ENCODE data around the gene DDX25. TPM values are rescaled to one million over a fixed set of nuclear protein-coding genes. Genes with fewer than 3 reads are reported as not detected.

Gene DDX25
- polyA plus RNA-seq, 3 donors from 2014 or later, result not detected

DNA sequence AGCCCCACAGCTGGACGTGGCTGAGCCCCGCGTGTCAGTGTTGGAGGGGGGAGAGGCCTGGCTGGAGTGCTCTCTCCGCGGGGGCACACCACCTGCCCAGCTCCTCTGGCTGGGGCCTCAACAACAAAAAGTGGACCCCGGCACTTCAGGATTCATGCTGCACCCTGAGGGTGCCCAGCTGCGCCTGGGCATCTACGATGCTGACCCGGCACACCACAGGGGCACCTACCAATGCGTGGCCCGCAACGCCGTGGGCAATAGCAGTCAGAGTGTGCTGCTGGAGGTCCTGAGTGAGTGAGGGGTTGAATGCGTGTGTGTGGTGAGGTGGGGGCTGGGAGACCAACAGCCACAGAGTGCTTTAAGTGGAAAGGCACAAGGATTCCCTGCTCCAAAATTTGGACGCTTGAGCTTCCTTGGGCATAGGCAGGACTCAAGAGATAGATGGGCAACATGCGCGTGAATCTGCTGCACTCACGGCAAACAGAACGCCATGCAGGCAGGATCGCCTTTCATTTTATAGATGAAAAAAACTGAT lies 49.2 kb downstream of the DDX25 start:
- no peak for DNase-seq
- Mint-ChIP-seq H3K4me3 (no peak overlapping the region), H3K27ac (no peak overlapping the region)

GRCh38 chr11:125954123-125954944 lies 50.0 kb downstream of the DDX25 start:
- no peak overlapping the region for H3K4me3 Mint-ChIP-seq
- DNase-seq, result no peak
- H3K9me3 Mint-ChIP-seq, result no peaks in the 10 kb centered on the region
- no peak overlapping the region for H3K27ac Mint-ChIP-seq
- no peaks in the 10 kb centered on the region for H3K4me1 Mint-ChIP-seq
- no peaks in the 10 kb centered on the region for H3K36me3 Mint-ChIP-seq
- peaks cover 1 to 9% (median 3%) of the 10 kb centered on the region in 3 donors for H3K27me3 Mint-ChIP-seq (ENCODE audit: low read depth in 3 of 3)

More for the DNA sequence above, 49.2 kb downstream of the DDX25 start:
- H3K9me3 Mint-ChIP-seq, result no peaks in the 10 kb centered on the region
- no peaks in the 10 kb centered on the region for H3K4me1 Mint-ChIP-seq
- H3K27me3 Mint-ChIP-seq (ENCODE audit: low read depth in 3 of 3), result peaks cover 1 to 9% (median 3%) of the 10 kb centered on the region in 3 donors
- H3K36me3 Mint-ChIP-seq, result no peaks in the 10 kb centered on the region

- Mint-ChIP-seq H3K9me3 (no peaks in the 10 kb centered on the region), H3K27me3 (ENCODE audit: low read depth in 3 of 3) (peaks cover 1 to 9% (median 5%) of the 10 kb centered on the region in 3 donors), H3K4me3 (no peak overlapping the region), H3K4me1 (no peaks in the 10 kb centered on the region), H3K27ac (no peak overlapping the region), H3K36me3 (no peaks in the 10 kb centered on the region)
- no peak for DNase-seq
Observed at GRCh38 chr11:125954945-125955640, 50.8 kb downstream of the DDX25 start.

DNA sequence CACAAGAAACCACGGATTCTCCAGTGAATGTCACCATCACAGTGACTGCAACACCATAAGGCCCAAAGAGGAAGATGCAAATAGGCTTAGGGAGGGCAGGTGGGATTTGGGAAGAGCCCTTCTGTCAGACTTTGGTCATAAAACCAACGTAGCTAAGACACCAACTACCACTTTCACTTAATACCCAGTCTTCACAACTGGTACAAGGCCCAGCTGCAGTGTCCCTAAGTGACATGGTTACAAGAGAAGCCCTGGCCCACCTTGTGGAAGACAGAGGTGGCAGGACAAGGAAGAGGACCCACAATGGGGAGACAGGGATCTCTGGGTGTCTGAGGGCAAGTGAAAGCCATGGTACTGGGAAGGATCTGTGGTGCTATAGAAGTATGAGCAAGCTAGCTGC lies 51.5 kb downstream of the DDX25 start:
- H3K9me3 Mint-ChIP-seq, result no peaks in the 10 kb centered on the region
- H3K4me3 Mint-ChIP-seq, result no peak overlapping the region
- no peaks in the 10 kb centered on the region for H3K36me3 Mint-ChIP-seq
- no peak for DNase-seq
- H3K27ac Mint-ChIP-seq, result no peak overlapping the region
- H3K4me1 Mint-ChIP-seq, result no peaks in the 10 kb centered on the region
- H3K27me3 Mint-ChIP-seq (ENCODE audit: low read depth in 3 of 3), result peaks cover 1 to 9% (median 5%) of the 10 kb centered on the region in 3 donors

DNA sequence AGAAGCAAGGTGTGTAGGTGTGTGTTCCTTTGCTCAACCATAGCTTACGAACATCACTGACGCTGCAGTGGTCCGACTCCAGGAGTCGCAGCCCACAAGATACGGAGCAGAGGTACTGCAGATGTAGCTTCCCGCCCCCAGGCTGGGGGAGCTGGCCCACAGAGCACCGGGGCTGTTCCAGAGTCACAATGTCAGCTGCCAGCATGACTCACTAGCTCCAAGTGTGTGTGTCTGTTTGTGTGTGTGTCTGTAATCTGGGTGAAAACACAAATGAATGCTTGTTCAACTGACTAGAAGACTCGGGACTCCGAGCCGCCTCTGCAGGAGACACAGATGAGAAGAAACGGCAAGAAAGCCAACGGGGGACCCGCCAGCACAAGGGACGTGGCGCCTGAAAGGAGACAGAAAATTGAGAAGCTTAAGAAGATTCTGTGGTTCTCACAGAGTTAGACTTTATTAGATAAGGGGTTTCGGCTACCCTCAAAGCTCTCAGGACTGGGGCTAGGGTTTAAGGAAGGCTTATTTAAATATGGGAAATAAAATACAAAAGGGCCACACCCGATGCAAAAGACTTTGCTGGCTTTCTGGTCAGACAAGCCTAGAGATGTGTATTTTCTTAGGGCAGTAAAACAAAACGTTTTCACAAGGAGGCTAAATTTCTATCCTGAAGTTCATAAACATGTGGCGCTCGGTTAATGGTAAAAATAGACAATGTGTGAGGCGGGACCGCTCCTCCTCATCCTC lies 52.3 kb downstream of the DDX25 start:
- H3K4me1 Mint-ChIP-seq, result no peaks in the 10 kb centered on the region
- H3K27ac Mint-ChIP-seq, result no peak overlapping the region
- DNase-seq, result no peak
- no peak overlapping the region for H3K4me3 Mint-ChIP-seq
- no peaks in the 10 kb centered on the region for H3K9me3 Mint-ChIP-seq
- H3K36me3 Mint-ChIP-seq, result no peaks in the 10 kb centered on the region
- peaks cover 1 to 7% (median 5%) of the 10 kb centered on the region in 3 donors for H3K27me3 Mint-ChIP-seq (ENCODE audit: low read depth in 3 of 3)

DNA sequence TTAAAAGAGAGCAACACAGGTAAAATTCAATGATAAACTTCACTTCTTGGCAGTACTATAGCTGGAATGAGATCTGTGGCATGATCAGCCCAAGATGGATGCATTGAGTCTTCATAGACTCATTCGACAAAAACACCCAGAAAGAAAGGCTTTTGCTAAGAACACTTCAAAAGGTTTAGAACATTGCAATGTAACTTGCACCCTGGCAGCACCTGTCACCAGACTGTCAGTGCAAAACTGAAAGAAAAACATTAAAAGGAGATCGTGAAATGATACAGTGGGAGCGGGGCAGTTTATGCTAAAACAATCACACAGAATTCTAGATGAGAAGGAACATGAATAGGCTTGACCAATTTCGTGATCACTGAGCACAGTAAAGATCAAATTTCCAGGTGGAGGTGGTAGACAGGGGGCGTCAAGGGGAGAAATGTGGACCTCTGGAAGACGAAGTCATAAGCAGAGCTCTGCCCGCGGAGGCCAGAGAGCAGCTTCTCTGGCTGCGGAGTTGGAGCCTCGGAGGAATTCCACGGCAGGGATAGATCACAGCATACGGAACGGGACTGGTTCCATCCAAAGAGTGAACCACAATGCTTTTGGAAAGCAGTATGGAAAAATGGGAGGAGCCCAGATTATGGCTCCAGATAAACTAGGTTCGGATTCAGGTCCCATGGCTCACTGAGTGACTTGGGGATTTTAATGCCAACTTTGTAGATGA lies 53.5 kb downstream of the DDX25 start:
- Mint-ChIP-seq H3K36me3 (no peaks in the 10 kb centered on the region), H3K27ac (no peak overlapping the region)

DNA sequence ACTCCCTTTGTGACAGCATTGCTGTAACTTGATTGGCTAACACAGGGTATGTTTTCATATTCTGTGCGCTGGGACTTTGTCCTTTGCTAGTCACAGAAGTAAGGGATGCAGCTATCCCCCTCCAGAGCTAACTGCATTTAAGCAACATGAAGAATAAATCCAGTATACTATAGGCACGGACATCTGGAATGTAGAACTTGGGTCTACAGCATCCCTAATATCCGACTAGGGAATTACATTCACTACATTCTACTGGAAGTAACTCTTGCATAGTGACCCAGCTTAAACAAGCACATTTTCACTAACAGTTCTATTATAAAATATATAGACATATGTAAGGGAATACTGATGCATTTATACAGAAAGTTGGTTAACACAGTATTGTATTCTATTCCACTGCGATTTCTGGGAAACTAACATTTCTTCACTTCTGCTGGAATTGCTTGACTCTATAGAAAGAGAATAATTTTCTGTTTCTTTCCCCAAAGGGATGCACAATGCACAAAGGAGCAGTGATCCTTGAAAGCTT lies 54.6 kb downstream of the DDX25 start:
- Mint-ChIP-seq H3K4me1 (no peaks in the 10 kb centered on the region), H3K27me3 (ENCODE audit: low read depth in 3 of 3) (peaks cover 4 to 13% (median 5%) of the 10 kb centered on the region in 3 donors), H3K27ac (no peak overlapping the region), H3K36me3 (no peaks in the 10 kb centered on the region), H3K9me3 (peaks cover 0 to 9% (median 3%) of the 10 kb centered on the region in 6 donors), H3K4me3 (no peak overlapping the region)
- DNase-seq, result no peak

More for the DNA sequence above, 53.5 kb downstream of the DDX25 start:
- Mint-ChIP-seq H3K9me3 (peaks cover 0 to 4% (median 1%) of the 10 kb centered on the region in 6 donors), H3K27me3 (ENCODE audit: low read depth in 3 of 3) (peaks cover 4 to 9% (median 5%) of the 10 kb centered on the region in 3 donors), H3K4me1 (no peaks in the 10 kb centered on the region), H3K4me3 (no peak overlapping the region)
- no peak for DNase-seq

DNA sequence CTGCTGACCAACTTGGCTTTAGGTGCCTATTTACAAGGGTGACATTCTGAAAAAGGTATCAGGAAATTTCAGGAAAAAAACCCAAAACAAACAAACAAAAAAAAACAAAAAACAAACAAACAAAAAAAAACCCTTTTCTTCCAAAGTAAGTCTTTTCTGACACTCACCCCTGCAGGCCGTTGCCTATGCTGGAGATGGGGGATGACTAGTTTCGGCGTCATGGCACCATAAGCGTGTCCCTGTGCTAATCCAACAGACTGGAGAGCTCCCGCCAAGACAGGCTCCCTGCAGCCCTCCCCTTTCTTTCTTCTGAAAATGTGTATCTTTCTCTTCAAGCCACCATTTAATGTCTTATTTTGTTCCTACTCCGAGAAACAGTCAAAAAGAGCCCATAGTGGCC lies 55.2 kb downstream of the DDX25 start:
- Mint-ChIP-seq H3K9me3 (peaks cover 0 to 9% (median 3%) of the 10 kb centered on the region in 6 donors), H3K4me3 (no peak overlapping the region), H3K36me3 (no peaks in the 10 kb centered on the region), H3K27ac (no peak overlapping the region), H3K27me3 (ENCODE audit: low read depth in 3 of 3) (peaks cover 4 to 16% (median 6%) of the 10 kb centered on the region in 3 donors), H3K4me1 (no peaks in the 10 kb centered on the region)
- DNase-seq, result no peak

DNA sequence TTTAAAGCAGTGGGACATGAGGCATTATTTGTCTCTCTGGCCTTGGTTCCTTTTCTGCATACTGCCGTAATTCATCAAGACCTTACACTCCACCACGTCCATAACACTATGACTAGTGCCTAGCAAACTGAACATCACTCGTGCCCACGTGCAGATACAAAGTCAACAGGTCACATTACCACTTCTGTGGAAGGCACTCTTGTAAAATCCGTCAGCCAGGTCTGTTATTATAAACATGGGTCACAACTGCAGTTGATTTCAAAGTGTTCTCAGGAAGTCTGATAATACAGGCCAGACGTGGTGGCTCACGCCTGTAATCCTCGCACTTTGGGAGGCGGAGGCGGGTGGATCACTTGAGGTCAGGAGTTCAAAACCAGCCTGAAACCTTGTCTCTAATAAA lies 55.6 kb downstream of the DDX25 start:
- Mint-ChIP-seq H3K27me3 (ENCODE audit: low read depth in 3 of 3) (peaks cover 4 to 16% (median 6%) of the 10 kb centered on the region in 3 donors), H3K4me3 (no peak overlapping the region), H3K9me3 (peaks cover 0 to 9% (median 3%) of the 10 kb centered on the region in 6 donors), H3K4me1 (no peaks in the 10 kb centered on the region), H3K27ac (no peak overlapping the region), H3K36me3 (no peaks in the 10 kb centered on the region)
- DNase-seq, result no peak

- Mint-ChIP-seq H3K27me3 (ENCODE audit: low read depth in 3 of 3) (peaks cover 5 to 16% (median 8%) of the 10 kb centered on the region in 3 donors), H3K27ac (no peak overlapping the region), H3K4me1 (no peaks in the 10 kb centered on the region), H3K9me3 (peaks cover 0 to 9% (median 3%) of the 10 kb centered on the region in 6 donors), H3K36me3 (no peaks in the 10 kb centered on the region), H3K4me3 (no peak overlapping the region)
- no peak for DNase-seq
Observed at GRCh38 chr11:125960771-125961170, 56.5 kb downstream of the DDX25 start.

DNA sequence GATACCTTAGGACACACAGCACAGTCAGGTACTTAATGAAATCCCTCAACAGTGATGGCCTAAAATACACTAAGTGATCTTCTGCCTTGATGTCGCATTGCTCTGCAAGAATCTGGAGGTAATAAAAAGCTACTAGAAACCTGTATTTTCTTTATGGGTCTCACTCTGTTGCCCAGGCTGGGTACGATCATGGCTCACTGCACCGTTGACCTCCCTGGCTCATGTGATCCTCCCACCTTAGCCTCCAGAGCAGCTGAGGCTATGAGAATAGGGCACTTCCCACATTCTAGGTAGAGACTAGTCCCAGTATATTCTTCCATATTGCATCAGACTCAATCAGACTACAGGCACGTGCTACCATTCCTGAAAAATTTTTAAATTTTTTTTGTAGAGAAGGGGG lies 63.2 kb downstream of the DDX25 start:
- Mint-ChIP-seq H3K4me3 (no peak overlapping the region), H3K27me3 (ENCODE audit: low read depth in 3 of 3) (peaks cover 3 to 12% (median 6%) of the 10 kb centered on the region in 3 donors), H3K4me1 (no peaks in the 10 kb centered on the region), H3K9me3 (peaks cover 0 to 9% (median 1%) of the 10 kb centered on the region in 6 donors), H3K27ac (no peak overlapping the region), H3K36me3 (no peaks in the 10 kb centered on the region)
- no peak for DNase-seq

GRCh38 chr11:125968354-125968753 lies 64.0 kb downstream of the DDX25 start:
- Mint-ChIP-seq H3K9me3 (peaks cover 0 to under 1% (median 0%) of the 10 kb centered on the region in 6 donors), H3K36me3 (no peaks in the 10 kb centered on the region), H3K27me3 (ENCODE audit: low read depth in 3 of 3) (peaks cover 3 to 12% (median 5%) of the 10 kb centered on the region in 3 donors), H3K4me3 (no peak overlapping the region), H3K4me1 (no peaks in the 10 kb centered on the region), H3K27ac (no peak overlapping the region)
- DNase-seq, result no peak

DNA sequence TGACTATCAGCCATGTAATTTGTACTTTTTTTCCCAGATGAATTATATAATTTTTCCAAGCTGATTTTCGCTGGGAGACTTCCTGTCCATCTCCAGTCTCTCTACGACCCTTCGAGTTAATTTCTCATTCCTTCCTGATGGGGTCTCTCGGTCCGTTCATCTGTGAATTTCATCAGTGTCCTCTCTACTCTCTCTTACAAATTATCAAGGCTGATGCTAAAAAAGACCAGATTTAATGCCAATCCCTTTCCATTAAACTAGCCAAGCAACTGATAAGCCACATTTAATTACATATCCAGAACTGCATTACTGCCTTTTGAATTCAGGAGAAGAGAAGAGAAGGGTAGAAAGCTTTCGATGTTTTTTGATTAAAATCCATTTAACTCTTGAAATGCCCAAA lies 67.3 kb downstream of the DDX25 start:
- no peak for DNase-seq
- H3K36me3 Mint-ChIP-seq, result no peaks in the 10 kb centered on the region
- no peak overlapping the region for H3K27ac Mint-ChIP-seq
- no peak overlapping the region for H3K4me3 Mint-ChIP-seq
- peaks cover 0 to 6% (median 4%) of the 10 kb centered on the region in 3 donors for H3K27me3 Mint-ChIP-seq (ENCODE audit: low read depth in 3 of 3)
- H3K9me3 Mint-ChIP-seq, result no peaks in the 10 kb centered on the region
- no peaks in the 10 kb centered on the region for H3K4me1 Mint-ChIP-seq

All from immature natural killer cell (primary cell).